ENCODE data around the gene RNF167.

- TF ChIP-seq CTCF (IDR thresholded peaks at IDR 0.05) = no peak
- no peak for TF ChIP-seq POLR2A (IDR thresholded peaks at IDR 0.05)
Observed at GRCh38 chr17:4941319-4941610, 1.2 kb downstream of the RNF167 start.

Data from lower leg skin (tissue), 3 donors.